ENCODE measurements around the gene SYT12. TPM values are rescaled to one million over a fixed set of nuclear protein-coding genes. Genes with fewer than 3 reads are reported as not detected.

Gene SYT12
- total and polyA plus RNA-seq, 2 of the 4 experiments (the other 2 are of a cell fraction): 0.54 to 0.74 TPM

- Histone ChIP-seq H4K20me1 (ENCODE audit: insufficient read depth, low read length) (peaks cover 23% of the 10 kb centered on the region), H2AK5ac (ENCODE audit: low read depth, low read length) (peak overlapping the region; percentile 62), H2BK5ac (ENCODE audit: low read depth, low read length, poor library complexity, severe bottlenecking) (no peak overlapping the region), H3K14ac (replicated peaks; ENCODE audit: low read depth, low read length) (no peak overlapping the region), H3K23ac (ENCODE audit: low read depth, low read length) (no peak overlapping the region), H3K79me1 (ENCODE audit: low read depth in 1 of 2, low read length in 2 of 2) (peaks cover 0 to 6% of the 10 kb centered on the region in 2 experiments; a peak in 1 of 4 replicates), H3K4ac (ENCODE audit: low read depth, low read length) (no peak overlapping the region), H3K56ac (ENCODE audit: extremely low read depth, insufficient read depth, low read length) (no peak overlapping the region), H3K27ac (ENCODE audit: insufficient read depth, low read length) (no peak overlapping the region), H2BK120ac (ENCODE audit: low read depth, low read length) (no peak overlapping the region), H3K4me3 (ENCODE audit: insufficient read depth, low read depth, low read length) (no peak overlapping the region), H3K9ac (ENCODE audit: low read depth, low read length) (no peak overlapping the region), H4K8ac (ENCODE audit: low read depth in 2 of 2, low read length in 2 of 2) (no peak overlapping the region), H2BK20ac (ENCODE audit: low read depth, low read length) (no peak overlapping the region; the same call in 1 of the 2 replicates), H3K4me2 (ENCODE audit: low read depth, low read length) (no peak overlapping the region), H3K9me1 (ENCODE audit: insufficient read depth, low read length) (peaks cover 15% of the 10 kb centered on the region), H3K9me3 (ENCODE audit: control insufficient read depth, insufficient read depth, low read length) (no peaks in the 10 kb centered on the region), H2BK15ac (ENCODE audit: low read depth, low read length) (no peak overlapping the region), H4K91ac (ENCODE audit: insufficient read depth, low read depth, low read length) (no peak overlapping the region), H3K36me3 (ENCODE audit: control insufficient read depth, insufficient read depth, low read length) (no peaks in the 10 kb centered on the region), H3K18ac (ENCODE audit: low read depth, low read length) (no peak overlapping the region), H3K4me1 (ENCODE audit: control insufficient read depth, insufficient read depth, low read length) (peaks cover 16% of the 10 kb centered on the region), H2AK9ac (replicated peaks; ENCODE audit: low read depth, low read length, poor library complexity) (no peak overlapping the region), H2AFZ (replicated peaks; ENCODE audit: low read length, poor library complexity) (peak overlapping the region; percentile 64), H3K27me3 (ENCODE audit: control insufficient read depth, insufficient read depth, low read length) (0 out of 2 replicates have a peak, but pooled peaks cover 2% of the 10 kb centered on the region), H4K5ac (ENCODE audit: low read depth, low read length) (no peak overlapping the region)
- intact Hi-C loops (cut with micrococcal nuclease): loop anchor here (5.0 kb wide), 2 partner anchors 174 to 189 kb away; partner anchors contain the start of genes LRFN4 and RCE1
- no peak for ATAC-seq (ENCODE audit: low read depth)
- CTCF ChIA-PET: no interaction called here
- dilution Hi-C loops (cut with HindIII; ENCODE audit: low sequenced_read_pairs, unreplicated experiment): no loop called here
- TF ChIP-seq CTCF (conservative IDR thresholded peaks at IDR 0.05; ENCODE audit: low read depth, low read length) (no peak), NFE2L2 (IDR thresholded peaks at IDR 0.05; ENCODE audit: low read depth, low read length) (no peak), MAZ (IDR thresholded peaks at IDR 0.05; ENCODE audit: borderline replicate concordance, low read depth, low read length) (no peak), CEBPB (IDR thresholded peaks at IDR 0.05; ENCODE audit: low read depth, low read length) (no peak), ELK1 (IDR thresholded peaks at IDR 0.05; ENCODE audit: borderline replicate concordance, low read depth, low read length) (no peak)
- POLR2A ChIA-PET (ENCODE audit: unreplicated experiment): no interaction called here
- 100% methylated on average over 2 of the region's 9 CpGs; no CpG with 5 or more reads in 1 of the 2 experiments for WGBS, 2 experiments (ENCODE audit: extremely low coverage in 2 of 2, insufficient read length in 1 of 2)
- in situ Hi-C loops (cut with MboI; ENCODE audit: low sequenced_read_pairs): no loop called here
- no peak for DNase-seq
- BruUV-seq (replicated peaks): no TSS peak
Measured at GRCh38 chr11:67030976-67031375, 8.0 kb downstream of the SYT12 start.
